ENCODE results near the gene C5orf63.
A peak's percentile ranks its signal among the peaks of the same experiment; 100 is the strongest.
"Not testable (repeated sequence)": the region's sequence is repeated elsewhere in the genome, so short reads cannot be mapped to it uniquely, and the experiment has no call there.

C5orf63 gene

GRCh38 chr5:127070243-127070642, 3.1 kb downstream of the C5orf63 start:
- no peak for DNase-seq

GRCh38 chr5:127068493-127069214, 4.6 kb downstream of the C5orf63 start:
- DNase-seq, result no peak

- no peak for DNase-seq
These were observed 6.6 kb downstream of the C5orf63 start for GRCh38 chr5:127066721-127067120.

- no peak for DNase-seq
These were observed 9.0 kb downstream of the C5orf63 start for GRCh38 chr5:127064253-127064840.

- DNase-seq, result no peak
These were observed 9.9 kb downstream of the C5orf63 start for GRCh38 chr5:127063257-127063913.

GRCh38 chr5:127061956-127062355, 11.3 kb downstream of the C5orf63 start:
- DNase-seq, result no peak

GRCh38 chr5:127061537-127061936, 11.8 kb downstream of the C5orf63 start:
- no peak for DNase-seq

GRCh38 chr5:127060470-127060985, 12.8 kb downstream of the C5orf63 start:
- no peak for DNase-seq

- no peak for DNase-seq
These were observed 16.4 kb downstream of the C5orf63 start for GRCh38 chr5:127056896-127057295.

GRCh38 chr5:127055880-127056653, 17.2 kb downstream of the C5orf63 start:
- DNase-seq, result no peak

- not testable (repeated sequence) for DNase-seq
These were observed 19.8 kb downstream of the C5orf63 start for GRCh38 chr5:127053551-127053950.

GRCh38 chr5:127053049-127053448, 20.3 kb downstream of the C5orf63 start:
- DNase-seq, result no peak

GRCh38 chr5:127051591-127051990, 21.7 kb downstream of the C5orf63 start:
- DNase-seq, result no peak

GRCh38 chr5:127046343-127047072, 26.8 kb downstream of the C5orf63 start:
- no peak for DNase-seq

- DNase-seq, result no peak
These were observed 30.7 kb downstream of the C5orf63 start for GRCh38 chr5:127042593-127042992.

GRCh38 chr5:127041571-127041970, 31.7 kb downstream of the C5orf63 start:
- DNase-seq, result no peak

- DNase-seq, result peak; percentile 96
These were observed 32.3 kb downstream of the C5orf63 start for GRCh38 chr5:127040796-127041520.

GRCh38 chr5:127038550-127038949, 34.8 kb downstream of the C5orf63 start:
- DNase-seq, result no peak

GRCh38 chr5:127031863-127032232, 41.5 kb downstream of the C5orf63 start:
- no peak for DNase-seq

- DNase-seq, result no peak
These were observed 42.0 kb downstream of the C5orf63 start for GRCh38 chr5:127031147-127031862.

Measured in NCI-H187 treated with DMSO at 0.1 percent for 48 hours (cell line).